NCI-H1930 (cell line): ENCODE results near the gene PKNOX2.

ENCODE experiments used
- DNase-seq, 2 experiments: peaks; one replicate each; lab custom pipeline; 2025; lab: John Stamatoyannopoulos, UW

The PKNOX2 gene

GRCh38 chr11:125382314-125382791, 217.8 kb downstream of the PKNOX2 start:
- DNase-seq: no peak

- DNase-seq: no peak
Observed at GRCh38 chr11:125382822-125383221, 218.3 kb downstream of the PKNOX2 start.

GRCh38 chr11:125384825-125385224, 220.3 kb downstream of the PKNOX2 start:
- DNase-seq: no peak

DNA sequence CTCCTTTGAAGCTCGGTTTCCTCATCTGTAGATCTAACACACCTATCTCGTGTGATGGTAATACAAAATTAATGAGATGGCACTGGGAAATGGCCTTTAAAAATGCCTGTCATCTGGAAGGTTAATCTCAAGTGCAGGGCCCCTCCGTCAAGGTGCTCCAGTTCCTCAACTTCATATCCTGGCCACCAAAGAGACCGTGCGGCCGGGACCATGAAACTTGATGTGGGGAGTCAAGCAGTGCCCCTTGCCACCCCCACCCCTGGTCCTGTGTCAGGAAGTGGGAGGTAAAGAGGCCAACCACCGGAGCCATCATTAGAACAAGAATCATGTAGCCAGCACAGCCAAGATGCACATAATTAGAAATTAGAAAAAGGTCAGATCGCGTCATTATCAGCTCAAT, 223.3 kb downstream of the PKNOX2 start:
- DNase-seq: no peak

DNA sequence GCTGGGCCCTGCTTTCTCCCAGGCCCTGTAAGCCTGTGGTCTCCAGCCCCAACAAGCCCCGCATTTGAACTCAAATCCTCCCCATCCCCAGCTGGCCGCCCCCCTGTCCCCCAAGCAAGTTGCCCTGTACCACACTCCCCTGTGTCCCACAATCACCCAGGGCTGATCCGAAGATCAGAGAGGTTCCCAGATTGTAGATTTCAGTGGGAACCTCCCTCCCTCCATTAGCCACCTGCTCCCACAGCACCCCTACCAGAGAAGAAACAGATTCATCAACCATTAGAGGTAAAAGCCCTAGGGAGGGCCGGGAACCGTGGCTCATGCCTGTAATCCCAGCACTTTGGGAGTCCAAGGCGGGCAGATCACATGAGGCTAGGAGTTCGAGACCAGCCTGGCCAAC, 224.1 kb downstream of the PKNOX2 start:
- DNase-seq: no peak

DNA sequence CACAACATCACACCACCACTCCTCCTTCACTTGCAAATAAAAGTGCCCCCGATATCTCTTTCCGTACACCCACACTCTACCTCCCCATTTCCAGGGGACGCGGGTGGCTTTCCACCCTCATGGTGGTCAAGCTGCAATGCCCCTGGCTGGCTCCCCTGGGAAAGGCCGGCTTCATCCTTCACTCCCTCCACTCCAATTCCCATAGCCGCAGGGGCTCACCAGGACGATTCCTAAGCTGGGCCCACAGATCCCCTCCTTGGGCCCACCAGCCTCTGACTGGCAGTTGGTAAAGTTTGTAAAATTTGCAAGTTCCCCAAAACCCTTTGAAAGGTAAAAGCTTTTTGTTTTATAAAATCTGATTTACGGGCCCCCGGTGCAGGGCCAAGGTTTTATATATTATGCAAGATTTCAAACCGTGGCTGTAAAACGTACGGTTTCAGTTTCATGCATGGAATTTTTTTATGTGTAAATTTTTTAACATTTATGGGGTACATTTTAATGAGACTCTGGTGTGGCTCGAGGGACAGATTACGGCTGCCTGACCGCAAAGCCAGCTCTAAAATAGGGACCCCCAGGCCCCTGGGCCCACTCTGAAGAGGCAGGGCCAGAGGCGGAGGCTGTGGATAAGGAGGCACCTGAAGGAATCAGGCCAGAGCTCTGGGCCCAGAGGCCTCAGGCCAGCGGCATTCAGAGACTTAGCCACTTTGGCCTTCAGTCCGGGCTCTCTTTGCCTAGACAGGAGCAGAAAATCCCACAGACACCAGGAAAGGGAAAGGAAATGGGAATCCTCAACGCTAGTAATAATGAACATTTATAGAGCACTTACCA, 225.0 kb downstream of the PKNOX2 start:
- DNase-seq: no peak

- no peak for DNase-seq
Observed at GRCh38 chr11:125390946-125391345, 226.4 kb downstream of the PKNOX2 start.

DNA sequence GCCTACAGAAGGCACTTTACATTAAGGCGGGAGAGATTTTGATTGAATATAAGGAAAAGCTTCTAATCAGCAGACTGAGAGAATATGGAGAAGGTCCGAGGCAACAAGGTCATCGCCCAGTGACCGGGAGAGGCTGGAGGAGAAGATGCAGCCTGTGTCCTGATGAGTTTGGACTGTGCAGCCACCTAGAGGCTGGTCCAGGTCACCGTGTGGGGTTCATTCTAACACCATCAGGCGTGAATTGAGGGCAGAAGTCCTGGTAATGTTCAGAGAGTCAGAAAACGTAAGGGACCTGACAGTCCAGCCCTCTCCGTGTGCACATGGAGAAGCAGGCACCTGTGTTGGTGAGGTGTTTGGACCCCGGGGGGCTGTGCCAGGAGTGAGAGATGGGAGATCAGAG, 228.8 kb downstream of the PKNOX2 start:
- DNase-seq: no peak

DNA sequence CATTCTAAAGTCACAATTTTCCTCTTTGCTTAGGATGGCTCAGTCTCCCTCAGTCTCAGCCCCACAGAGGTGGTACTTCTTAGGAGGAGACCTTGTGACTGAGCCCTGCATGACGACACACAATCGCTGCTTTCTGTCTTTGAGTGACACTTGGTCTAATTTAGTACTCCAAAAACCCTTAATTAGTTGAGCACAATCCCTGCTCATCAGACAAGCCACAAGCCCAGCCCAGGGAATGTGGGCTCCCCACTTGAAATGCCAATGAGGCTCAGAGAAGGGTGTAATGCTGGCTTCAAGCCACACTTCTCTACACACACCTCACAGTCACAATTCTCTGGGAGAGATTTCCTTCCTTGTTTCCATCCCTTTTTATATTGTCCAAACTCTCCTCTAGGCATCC, 229.7 kb downstream of the PKNOX2 start:
- no peak for DNase-seq

- no peak for DNase-seq
Observed at GRCh38 chr11:125397421-125397820, 232.9 kb downstream of the PKNOX2 start.

DNA sequence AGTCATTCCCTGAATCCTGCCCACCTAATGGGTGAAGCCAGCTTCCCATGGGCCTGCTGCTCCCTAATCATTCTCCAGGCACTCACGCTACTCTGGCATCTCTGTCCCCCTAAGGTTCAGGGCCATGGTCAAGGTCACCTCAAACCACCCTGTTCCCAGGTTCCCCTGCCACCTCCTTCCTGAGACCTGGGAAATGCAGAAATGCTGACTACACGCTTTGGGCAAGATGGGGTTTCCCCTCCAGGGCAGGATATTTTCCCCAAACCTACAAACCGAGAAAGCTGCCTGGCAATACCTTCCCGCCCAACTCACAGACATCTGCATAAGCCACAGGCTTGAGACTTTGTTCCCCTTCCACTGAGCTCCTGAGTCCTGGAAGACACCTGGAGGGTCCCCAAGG, 233.9 kb downstream of the PKNOX2 start:
- DNase-seq: no peak

- DNase-seq: no peak
Observed at GRCh38 chr11:125398994-125399640, 234.6 kb downstream of the PKNOX2 start.

DNA sequence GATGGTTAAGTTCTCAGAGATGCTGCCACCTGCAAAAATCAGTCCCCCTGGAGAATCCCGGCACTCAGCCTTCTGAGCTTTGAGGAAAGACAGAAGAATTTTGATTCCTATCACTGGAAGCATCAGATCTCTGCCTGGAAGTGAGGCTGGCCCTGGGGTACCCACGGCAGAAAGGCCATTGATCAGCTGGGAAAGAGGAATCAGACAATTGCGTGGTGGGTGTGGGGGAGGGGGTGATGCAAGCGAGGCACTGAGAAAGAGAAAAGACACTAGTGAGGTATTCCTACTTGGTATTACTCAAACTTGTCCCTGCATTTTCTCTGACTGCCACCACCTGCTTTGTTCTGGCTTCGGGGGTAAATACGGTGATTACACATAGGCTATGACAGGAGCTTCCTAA, 235.4 kb downstream of the PKNOX2 start:
- DNase-seq: no peak

DNA sequence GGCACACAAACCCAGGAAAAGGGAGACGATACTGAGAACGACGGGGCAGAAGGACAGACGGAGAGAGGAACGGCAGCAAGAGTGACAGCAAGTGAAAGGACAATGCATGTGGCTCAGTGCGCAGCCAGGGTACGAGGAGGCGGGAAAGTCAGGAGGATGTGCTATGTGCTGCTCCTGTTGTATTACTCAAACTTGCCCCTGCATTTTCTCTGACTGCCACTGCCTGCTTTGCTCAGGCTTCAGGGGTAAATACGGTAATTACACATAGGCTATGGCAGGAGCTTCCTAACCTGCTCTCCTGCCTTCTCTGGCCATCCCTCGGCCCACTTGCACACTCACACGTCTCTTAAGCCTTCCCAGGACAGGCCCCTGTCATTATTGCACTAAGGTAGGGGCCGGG, 236.7 kb downstream of the PKNOX2 start:
- no peak for DNase-seq

DNA sequence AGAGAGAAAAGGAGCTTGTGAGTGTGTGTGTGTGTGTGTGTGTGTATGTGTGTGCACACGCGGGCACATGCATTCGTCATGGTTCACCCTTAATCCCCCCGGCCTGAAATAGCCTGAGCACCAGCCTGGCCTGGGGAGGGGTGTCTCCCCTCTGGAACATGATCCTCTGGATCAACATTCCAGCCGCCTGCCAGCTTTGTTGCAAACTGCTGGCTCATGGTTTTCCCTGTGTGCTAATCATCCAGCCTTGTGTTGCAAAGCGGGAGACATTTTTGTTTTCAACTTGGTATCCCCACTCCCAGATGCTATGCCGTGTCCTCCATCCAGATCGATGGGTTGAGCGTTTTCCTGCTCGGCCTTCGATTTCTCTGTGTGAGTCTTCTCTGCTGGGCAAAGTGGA, 237.2 kb downstream of the PKNOX2 start:
- no peak for DNase-seq

- DNase-seq: no peak
Observed at GRCh38 chr11:125402435-125402834, 237.9 kb downstream of the PKNOX2 start.

DNA sequence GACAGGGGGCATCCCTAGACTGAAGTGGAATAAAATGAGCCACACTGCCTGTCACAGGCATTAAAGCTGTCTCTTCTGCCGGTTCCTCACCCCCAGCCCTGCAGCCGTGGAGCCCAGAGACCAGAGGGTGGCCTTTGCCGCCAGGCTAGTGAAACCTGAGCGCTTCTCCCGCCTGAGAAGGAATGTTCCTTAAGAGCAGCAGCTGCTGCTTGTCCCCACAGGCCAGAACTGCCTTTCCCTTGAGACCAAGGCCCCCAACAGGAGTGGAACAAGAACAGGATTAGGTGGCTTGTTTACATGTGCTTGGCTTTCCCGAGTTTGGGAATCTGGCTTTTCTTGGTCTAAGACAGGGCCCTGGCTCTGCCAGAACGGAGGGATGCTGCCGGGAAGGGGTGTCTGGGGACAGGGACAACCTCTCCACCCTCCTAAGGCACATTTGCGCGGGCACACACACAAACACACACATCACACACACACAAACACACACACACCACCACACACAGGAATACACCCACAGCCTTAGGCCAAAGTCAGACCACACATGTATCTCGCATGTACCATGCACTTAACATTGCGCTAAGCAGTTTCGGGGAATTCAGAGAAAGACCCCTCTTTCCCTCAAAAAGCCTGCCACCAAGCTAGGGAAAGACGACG, 239.7 kb downstream of the PKNOX2 start:
- no peak for DNase-seq

GRCh38 chr11:125404811-125405790, 240.6 kb downstream of the PKNOX2 start:
- peak in 1 of 2 experiments; percentile 28 for DNase-seq

GRCh38 chr11:125407046-125407445, 242.5 kb downstream of the PKNOX2 start:
- DNase-seq: no peak

DNA sequence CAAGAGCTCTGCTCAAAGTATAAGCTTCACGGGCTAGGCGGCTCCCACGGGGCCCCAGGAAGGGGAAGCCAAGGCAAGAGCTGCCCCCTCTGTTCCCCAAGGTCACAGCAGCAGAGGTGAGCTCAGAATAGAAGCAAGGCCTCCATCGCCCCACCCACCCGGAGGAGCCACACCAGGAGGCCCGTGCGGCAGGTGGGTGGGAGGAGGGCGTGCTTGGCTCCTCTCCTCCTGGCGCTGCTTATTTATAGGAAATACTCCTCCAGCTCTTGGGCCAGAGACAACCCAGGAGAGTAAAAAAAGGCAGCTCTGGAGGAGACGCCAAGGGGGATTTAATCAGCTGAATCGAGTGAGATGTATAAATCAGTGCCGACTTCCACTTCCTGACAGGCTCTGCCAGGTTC, 243.8 kb downstream of the PKNOX2 start:
- no peak for DNase-seq

GRCh38 chr11:125410091-125410490, 245.5 kb downstream of the PKNOX2 start:
- DNase-seq: no peak

DNA sequence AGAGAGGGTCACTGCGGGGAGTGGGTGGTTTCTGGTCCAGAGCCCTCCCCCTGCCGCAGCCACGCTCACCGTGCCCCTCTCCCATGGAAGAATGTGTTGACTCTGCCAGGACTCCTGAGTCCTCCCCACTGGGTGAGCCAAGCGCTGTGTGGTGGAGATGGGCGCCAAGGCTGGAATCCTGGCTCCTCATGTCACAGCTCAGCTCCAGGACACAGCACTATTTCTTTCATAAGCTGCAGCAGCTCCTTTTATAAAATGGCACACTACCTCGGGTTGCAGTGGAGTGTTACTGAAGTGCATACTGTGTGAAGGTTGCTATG, 247.6 kb downstream of the PKNOX2 start:
- no peak for DNase-seq
